Neural crest cell (in vitro differentiated cells): Measurements from ENCODE around the gene SKIL. TPM values are rescaled to one million over a fixed set of nuclear protein-coding genes. Genes with fewer than 3 reads are reported as not detected.
A peak's percentile ranks its signal among the peaks of the same experiment; 100 is the strongest.
"Not testable (repeated sequence)": the region's sequence is repeated elsewhere in the genome, so short reads cannot be mapped to it uniquely, and the experiment has no call there.

Experiments used
- DNase-seq: peaks from one replicate; pipeline ENCODE4 v3.0.0; 2021; ENCODE audit warnings: low read depth, mixed read lengths, low spot score
- H3K27ac Mint-ChIP-seq: one replicate; pipeline ENCODE4 v1.8.0; 2021; ENCODE audit warnings: mild to moderate bottlenecking, mixed read lengths; ENCODE audit not compliant: unreplicated experiment
- H3K27me3 Mint-ChIP-seq: 2 replicates; pipeline ENCODE4 v1.8.0; 2021; ENCODE audit warnings: low read depth, mild to moderate bottlenecking, mixed read lengths
- H3K36me3 Mint-ChIP-seq: 2 replicates; pipeline ENCODE4 v1.8.0; 2021; ENCODE audit warnings: low read depth, mild to moderate bottlenecking, mixed read lengths
- H3K4me1 Mint-ChIP-seq: 2 replicates; pipeline ENCODE4 v1.8.0; 2021; ENCODE audit warnings: mixed read lengths
- H3K4me3 Mint-ChIP-seq: one replicate; pipeline ENCODE4 v1.8.0; 2021; ENCODE audit warnings: mild to moderate bottlenecking, mixed read lengths
- H3K9me3 Mint-ChIP-seq: 2 replicates; pipeline ENCODE4 v1.8.0; 2021; ENCODE audit warnings: mixed read lengths
- total RNA-seq: library from RNA; stranded (reverse); gene quantifications from 2 replicates; pipeline ENCODE4 v1.2.1, GENCODE V29; 2021
- TF ChIP-seq, protein P1 (sequence below): fragments of 200-600 bp; sonication (generic); conservative IDR thresholded peaks from 2 replicates; pipeline ENCODE4 v1.5.0; 2021; ENCODE audit warnings: antibody characterized with exemption, mild to moderate bottlenecking

The SKIL gene
- total RNA-seq, 1 donor from 2014 or later = 18.0 TPM

DNA sequence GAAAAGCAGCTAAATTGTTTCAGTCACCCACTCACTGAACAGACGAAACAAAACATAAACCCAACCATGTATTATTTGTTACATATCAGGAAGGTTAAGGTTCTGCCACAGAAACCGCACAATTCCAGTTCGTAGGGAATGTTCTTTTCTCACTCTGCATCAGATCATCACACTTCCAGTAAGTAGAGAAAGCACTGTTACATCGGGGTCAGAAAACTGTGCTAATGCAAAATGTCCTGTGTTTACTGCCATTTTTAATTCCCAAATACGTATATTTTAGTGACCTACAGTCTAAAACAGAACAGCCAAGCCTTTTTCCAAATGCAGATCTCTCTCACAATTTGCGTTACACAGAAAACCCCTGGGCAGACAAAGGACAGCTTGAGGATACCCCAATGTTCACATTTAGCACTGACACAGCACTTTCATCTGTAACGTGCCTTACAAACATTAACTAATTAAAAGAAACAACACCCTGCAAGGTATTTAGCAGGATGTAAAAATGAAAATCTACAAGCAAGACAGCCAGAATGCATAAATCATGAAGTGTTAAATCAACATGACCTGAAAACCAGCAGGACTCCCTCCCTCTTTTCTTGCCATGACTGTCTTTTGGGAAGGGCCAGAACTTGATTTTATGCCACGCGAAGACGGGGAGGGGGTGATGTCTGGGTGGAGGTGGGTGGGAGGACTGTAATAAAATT lies 34.8 kb upstream of the SKIL start:
- Mint-ChIP-seq H3K27me3 (no peaks in the 10 kb centered on the region), H3K27ac (peak overlapping the region; percentile 63), H3K36me3 (no peaks in the 10 kb centered on the region), H3K4me3 (no peak overlapping the region), H3K4me1 (peaks cover 34% of the 10 kb centered on the region), H3K9me3 (peaks cover 6% of the 10 kb centered on the region)
- DNase-seq = no peak
- TF ChIP-seq, protein P1, sequence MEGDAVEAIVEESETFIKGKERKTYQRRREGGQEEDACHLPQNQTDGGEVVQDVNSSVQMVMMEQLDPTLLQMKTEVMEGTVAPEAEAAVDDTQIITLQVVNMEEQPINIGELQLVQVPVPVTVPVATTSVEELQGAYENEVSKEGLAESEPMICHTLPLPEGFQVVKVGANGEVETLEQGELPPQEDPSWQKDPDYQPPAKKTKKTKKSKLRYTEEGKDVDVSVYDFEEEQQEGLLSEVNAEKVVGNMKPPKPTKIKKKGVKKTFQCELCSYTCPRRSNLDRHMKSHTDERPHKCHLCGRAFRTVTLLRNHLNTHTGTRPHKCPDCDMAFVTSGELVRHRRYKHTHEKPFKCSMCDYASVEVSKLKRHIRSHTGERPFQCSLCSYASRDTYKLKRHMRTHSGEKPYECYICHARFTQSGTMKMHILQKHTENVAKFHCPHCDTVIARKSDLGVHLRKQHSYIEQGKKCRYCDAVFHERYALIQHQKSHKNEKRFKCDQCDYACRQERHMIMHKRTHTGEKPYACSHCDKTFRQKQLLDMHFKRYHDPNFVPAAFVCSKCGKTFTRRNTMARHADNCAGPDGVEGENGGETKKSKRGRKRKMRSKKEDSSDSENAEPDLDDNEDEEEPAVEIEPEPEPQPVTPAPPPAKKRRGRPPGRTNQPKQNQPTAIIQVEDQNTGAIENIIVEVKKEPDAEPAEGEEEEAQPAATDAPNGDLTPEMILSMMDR = no peak

DNA sequence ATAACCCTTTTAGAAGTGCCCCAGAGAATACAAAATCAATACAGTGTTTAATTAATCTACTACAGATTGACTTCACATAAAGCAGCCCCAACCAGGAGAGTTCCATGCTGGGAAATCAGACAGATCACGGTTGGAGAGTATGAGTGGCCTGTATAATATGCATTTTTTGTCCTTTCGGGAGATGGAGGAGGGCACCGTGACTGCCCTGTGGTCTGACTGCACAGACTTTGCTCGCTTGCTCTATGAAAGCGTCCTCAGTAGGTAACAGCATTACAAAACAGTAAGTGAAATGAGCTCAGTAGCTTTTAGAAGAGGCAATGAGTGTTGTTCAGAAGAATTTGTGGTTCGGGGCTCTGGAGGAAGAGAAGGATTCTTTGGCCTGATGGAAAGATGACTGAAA lies 34.2 kb upstream of the SKIL start:
- peaks cover 31% of the 10 kb centered on the region for H3K4me1 Mint-ChIP-seq
- peaks cover 6% of the 10 kb centered on the region for H3K9me3 Mint-ChIP-seq
- H3K27ac Mint-ChIP-seq = no peak overlapping the region
- H3K4me3 Mint-ChIP-seq = no peak overlapping the region
- no peaks in the 10 kb centered on the region for H3K27me3 Mint-ChIP-seq
- peaks cover 2% of the 10 kb centered on the region for H3K36me3 Mint-ChIP-seq
- TF ChIP-seq, protein P1 = no peak
- DNase-seq = no peak

- no peaks in the 10 kb centered on the region for H3K27me3 Mint-ChIP-seq
- H3K9me3 Mint-ChIP-seq = peaks cover 6% of the 10 kb centered on the region
- peaks cover 4% of the 10 kb centered on the region for H3K36me3 Mint-ChIP-seq
- no peak overlapping the region for H3K27ac Mint-ChIP-seq
- TF ChIP-seq, protein P1 = no peak
- no peak for DNase-seq
- no peak overlapping the region for H3K4me3 Mint-ChIP-seq
- peaks cover 28% of the 10 kb centered on the region for H3K4me1 Mint-ChIP-seq
Observed at GRCh38 chr3:170324962-170325361, 32.6 kb upstream of the SKIL start.

GRCh38 chr3:170327040-170327808 lies 30.3 kb upstream of the SKIL start:
- Mint-ChIP-seq H3K36me3 (peaks cover 4% of the 10 kb centered on the region), H3K9me3 (peaks cover 6% of the 10 kb centered on the region), H3K4me3 (no peak overlapping the region), H3K27ac (no peak overlapping the region), H3K27me3 (no peaks in the 10 kb centered on the region), H3K4me1 (peaks cover 24% of the 10 kb centered on the region)
- no peak for DNase-seq
- TF ChIP-seq, protein P1 = no peak

DNA sequence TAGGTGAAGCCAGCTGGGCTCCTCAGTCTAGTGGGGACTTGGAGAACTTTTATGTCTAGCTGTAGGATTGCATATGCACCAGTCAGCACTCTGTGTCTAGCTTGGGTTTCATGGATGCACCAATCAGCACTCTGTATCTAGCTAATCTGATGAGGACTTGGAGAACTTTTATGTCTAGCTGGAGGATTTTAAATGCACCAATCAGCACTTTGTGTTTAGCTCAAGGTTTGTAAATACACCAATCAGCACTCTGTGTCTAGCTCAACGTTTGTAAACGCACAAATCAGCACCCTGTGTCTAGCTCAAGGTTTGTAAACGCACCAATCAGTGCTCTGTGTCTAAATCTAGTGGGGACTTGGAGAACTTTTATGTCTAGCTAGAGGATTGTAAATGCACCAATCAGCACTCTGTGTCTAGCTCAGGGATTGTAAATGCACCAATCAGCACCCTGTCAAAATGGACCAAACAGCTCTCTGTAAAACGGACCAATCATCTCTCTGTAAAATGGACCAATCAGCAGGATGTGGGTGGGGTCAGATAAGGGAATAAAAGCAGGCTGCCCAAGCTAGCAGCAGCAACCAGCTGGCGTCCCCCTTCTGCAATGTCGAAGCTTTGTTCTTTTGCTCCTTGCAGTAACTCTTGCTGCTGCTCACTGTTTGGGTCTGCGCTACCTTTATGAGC lies 29.5 kb upstream of the SKIL start:
- not testable (repeated sequence) for H3K27ac Mint-ChIP-seq, H3K36me3 Mint-ChIP-seq, H3K27me3 Mint-ChIP-seq, DNase-seq, H3K4me3 Mint-ChIP-seq, H3K9me3 Mint-ChIP-seq
- H3K4me1 Mint-ChIP-seq = peaks cover 21% of the 10 kb centered on the region

GRCh38 chr3:170330366-170330765 lies 27.1 kb upstream of the SKIL start:
- DNase-seq = no peak
- H3K4me1 Mint-ChIP-seq = peaks cover 12% of the 10 kb centered on the region
- no peak overlapping the region for H3K4me3 Mint-ChIP-seq
- H3K36me3 Mint-ChIP-seq = peaks cover 6% of the 10 kb centered on the region
- peaks cover 8% of the 10 kb centered on the region for H3K9me3 Mint-ChIP-seq
- H3K27ac Mint-ChIP-seq = no peak overlapping the region
- H3K27me3 Mint-ChIP-seq = no peaks in the 10 kb centered on the region
- TF ChIP-seq, protein P1 = no peak
